Parietal lobe (tissue), 1 donor: ENCODE data around the gene VTA1. TPM values are rescaled to one million over a fixed set of nuclear protein-coding genes. Genes with fewer than 3 reads are reported as not detected.

Experiments used
- total RNA-seq: library from RNA; depleted of rRNA; stranded (reverse); fragments of >200 nt; gene quantifications from one replicate; pipeline ENCODE4 v1.2.3, GENCODE V29; 2014

VTA1 gene, protein sequence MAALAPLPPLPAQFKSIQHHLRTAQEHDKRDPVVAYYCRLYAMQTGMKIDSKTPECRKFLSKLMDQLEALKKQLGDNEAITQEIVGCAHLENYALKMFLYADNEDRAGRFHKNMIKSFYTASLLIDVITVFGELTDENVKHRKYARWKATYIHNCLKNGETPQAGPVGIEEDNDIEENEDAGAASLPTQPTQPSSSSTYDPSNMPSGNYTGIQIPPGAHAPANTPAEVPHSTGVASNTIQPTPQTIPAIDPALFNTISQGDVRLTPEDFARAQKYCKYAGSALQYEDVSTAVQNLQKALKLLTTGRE
- total RNA-seq, result 124 TPM

GRCh38 chr6:142146828-142147662 lies at the start of gene VTA1, which contains the start of gene NMBR:
VTA1 (plus strand) TSS chr6:142147263; CDS start chr6:142147288, 25 bp downstream.
NMBR (minus strand) TSS chr6:142147122; CDS start chr6:142088658, 58,464 bp downstream.

GRCh38 chr6:142132625-142133024 lies 14.4 kb upstream of the VTA1 start, which contains the start of gene GJE1:
GJE1 (plus strand) TSS chr6:142132925; CDS start chr6:142133159, 234 bp downstream.

Other genes starting within 250 kb of the VTA1 start
- not detected for gene GJE1, start 14.3 kb upstream of the VTA1 start, total RNA-seq
- 6.6 TPM for gene NMBR, start 141 bp upstream of the VTA1 start, total RNA-seq
- gene ADGRG6, start 154.7 kb downstream of the VTA1 start, total RNA-seq, result 45.4 TPM